Left ventricle myocardium inferior (tissue), 1 donor: ENCODE data around the gene AMMECR1. TPM values are rescaled to one million over a fixed set of nuclear protein-coding genes. Genes with fewer than 3 reads are reported as not detected.

Source experiments
- DNase-seq: peaks from one replicate; pipeline ENCODE4 v3.0.0-alpha.2; 2020
- H3K27ac ChIP-seq: fragments of 200-600 bp; replicated peaks from 2 replicates; pipeline ENCODE4 v1.8.0; 2021
- H3K27me3 ChIP-seq: fragments of 200-600 bp; 2 replicates; pipeline ENCODE4 v1.8.0; 2021; ENCODE audit warnings: low read depth
- H3K36me3 ChIP-seq: fragments of 200-600 bp; 2 replicates; pipeline ENCODE4 v1.8.0; 2021
- H3K4me1 ChIP-seq: fragments of 200-600 bp; 2 replicates; pipeline ENCODE4 v1.8.0; 2021
- H3K4me3 ChIP-seq: fragments of 200-600 bp; 2 replicates; pipeline ENCODE4 v1.8.0; 2021; ENCODE audit warnings: mild to moderate bottlenecking, moderate library complexity
- H3K9me3 ChIP-seq: fragments of 200-600 bp; replicated peaks from 2 replicates; pipeline ENCODE4 v1.8.0; 2021
- intact Hi-C: fragments of 100-400 bp; cut with micrococcal nuclease; formaldehyde crosslinking; loops from one replicate; pipeline ENCODE4 v1.11.0; 2022
- total RNA-seq: library from RNA; stranded (reverse); fragmentation: NEBNext Ultra II Directional; extraction: Animal tissue kit (Norgen Biotek cat#: 25700); gene quantifications from one replicate; pipeline ENCODE4 v1.2.1, GENCODE V29; 2021
- TF ChIP-seq, protein P1 (sequence below): fragments of 200-600 bp; IDR thresholded peaks from 2 replicates; pipeline ENCODE4 v1.8.0; 2021; ENCODE audit warnings: antibody characterized with exemption, mild to moderate bottlenecking, borderline replicate concordance
- donor health status: DM: no; HTN: yes; CAD: no; lungs with severe emphysema.

AMMECR1 gene
- total RNA-seq, 1 donor from 2014 or later, result 0.91 TPM

GRCh38 chrX:110215411-110215810 lies 102.5 kb downstream of the AMMECR1 start:
- H3K27me3 ChIP-seq, result no peaks in the 10 kb centered on the region
- intact Hi-C loops, result no loop called here

GRCh38 chrX:110214684-110215083 lies 103.2 kb downstream of the AMMECR1 start:
- intact Hi-C loops, result no loop called here
- TF ChIP-seq, protein P1, sequence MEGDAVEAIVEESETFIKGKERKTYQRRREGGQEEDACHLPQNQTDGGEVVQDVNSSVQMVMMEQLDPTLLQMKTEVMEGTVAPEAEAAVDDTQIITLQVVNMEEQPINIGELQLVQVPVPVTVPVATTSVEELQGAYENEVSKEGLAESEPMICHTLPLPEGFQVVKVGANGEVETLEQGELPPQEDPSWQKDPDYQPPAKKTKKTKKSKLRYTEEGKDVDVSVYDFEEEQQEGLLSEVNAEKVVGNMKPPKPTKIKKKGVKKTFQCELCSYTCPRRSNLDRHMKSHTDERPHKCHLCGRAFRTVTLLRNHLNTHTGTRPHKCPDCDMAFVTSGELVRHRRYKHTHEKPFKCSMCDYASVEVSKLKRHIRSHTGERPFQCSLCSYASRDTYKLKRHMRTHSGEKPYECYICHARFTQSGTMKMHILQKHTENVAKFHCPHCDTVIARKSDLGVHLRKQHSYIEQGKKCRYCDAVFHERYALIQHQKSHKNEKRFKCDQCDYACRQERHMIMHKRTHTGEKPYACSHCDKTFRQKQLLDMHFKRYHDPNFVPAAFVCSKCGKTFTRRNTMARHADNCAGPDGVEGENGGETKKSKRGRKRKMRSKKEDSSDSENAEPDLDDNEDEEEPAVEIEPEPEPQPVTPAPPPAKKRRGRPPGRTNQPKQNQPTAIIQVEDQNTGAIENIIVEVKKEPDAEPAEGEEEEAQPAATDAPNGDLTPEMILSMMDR, result no peak
- no peak for DNase-seq
- no peaks in the 10 kb centered on the region for H3K4me1 ChIP-seq
- no peaks in the 10 kb centered on the region for H3K27me3 ChIP-seq
- no peak overlapping the region for H3K4me3 ChIP-seq
- H3K27ac ChIP-seq, result no peak overlapping the region
- H3K36me3 ChIP-seq, result no peaks in the 10 kb centered on the region
- no peaks in the 10 kb centered on the region for H3K9me3 ChIP-seq

More at GRCh38 chrX:110215411-110215810, 102.5 kb downstream of the AMMECR1 start:
- H3K9me3 ChIP-seq, result no peaks in the 10 kb centered on the region
- no peaks in the 10 kb centered on the region for H3K36me3 ChIP-seq
- H3K27ac ChIP-seq, result no peak overlapping the region
- TF ChIP-seq, protein P1, result no peak
- H3K4me3 ChIP-seq, result no peak overlapping the region
- no peak for DNase-seq
- H3K4me1 ChIP-seq, result no peaks in the 10 kb centered on the region

GRCh38 chrX:110213183-110213582 lies 104.7 kb downstream of the AMMECR1 start:
- no peak for DNase-seq
- no peaks in the 10 kb centered on the region for H3K27me3 ChIP-seq
- H3K27ac ChIP-seq, result no peak overlapping the region
- no peaks in the 10 kb centered on the region for H3K9me3 ChIP-seq
- TF ChIP-seq, protein P1, result no peak
- H3K36me3 ChIP-seq, result no peaks in the 10 kb centered on the region
- no peaks in the 10 kb centered on the region for H3K4me1 ChIP-seq
- intact Hi-C loops, result no loop called here
- no peak overlapping the region for H3K4me3 ChIP-seq

DNA sequence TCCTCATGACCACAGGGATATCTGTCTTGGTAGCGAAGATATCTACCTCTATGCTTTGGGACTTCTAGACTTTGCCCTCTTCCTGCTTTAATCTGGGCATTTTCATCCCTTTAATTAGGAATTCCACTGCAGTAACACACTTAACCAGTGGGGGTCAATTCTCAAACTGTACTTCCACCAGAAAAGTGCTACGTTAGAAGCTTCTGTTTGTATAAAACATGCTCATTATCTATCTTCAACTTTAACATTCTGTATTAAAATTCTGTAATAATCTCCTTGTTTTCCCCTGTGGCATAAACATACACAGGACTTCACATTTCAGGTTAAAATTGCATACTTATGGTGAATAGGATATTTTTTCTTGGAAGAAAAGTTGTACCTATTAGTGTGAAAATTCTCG lies 105.6 kb downstream of the AMMECR1 start:
- TF ChIP-seq, protein P1, result no peak
- Histone ChIP-seq H3K4me1 (no peaks in the 10 kb centered on the region), H3K9me3 (no peaks in the 10 kb centered on the region), H3K4me3 (no peak overlapping the region), H3K27me3 (no peaks in the 10 kb centered on the region), H3K36me3 (no peaks in the 10 kb centered on the region), H3K27ac (no peak overlapping the region)
- intact Hi-C loops, result no loop called here
- no peak for DNase-seq

- Histone ChIP-seq H3K36me3 (no peaks in the 10 kb centered on the region), H3K4me3 (no peak overlapping the region), H3K9me3 (no peaks in the 10 kb centered on the region), H3K4me1 (no peaks in the 10 kb centered on the region), H3K27me3 (no peaks in the 10 kb centered on the region), H3K27ac (no peak overlapping the region)
- TF ChIP-seq, protein P1, result no peak
- intact Hi-C loops, result no loop called here
- no peak for DNase-seq
Observed at GRCh38 chrX:110211340-110211739, 106.5 kb downstream of the AMMECR1 start.
